BJ (cell line): ENCODE results near the gene KCNH8. TPM values are rescaled to one million over a fixed set of nuclear protein-coding genes. Genes with fewer than 3 reads are reported as not detected.

Source experiments
- CTCF ChIA-PET: fragments of 350-600 bp; formaldehyde crosslinking; extraction: SDS; loops from one replicate; lab custom pipeline; 2021; ENCODE audit warnings: antibody characterized with exemption, inconsistent platforms; lab: Yijun Ruan, JAX
- POLR2A ChIA-PET: fragments of 300-600 bp; sonication (Branson Sonifier 250); formaldehyde crosslinking; extraction: SDS; loops from one replicate; lab custom pipeline; 2021; ENCODE audit warnings: antibody characterized with exemption; lab: Charles Lee
- DNase-seq: peaks from one replicate; pipeline ENCODE4 v3.0.0-alpha.2; 2011; ENCODE audit warnings: low read depth
- H3K27me3 ChIP-seq: 2 replicates; pipeline ENCODE4 v1.6.0; 2011; ENCODE audit warnings: low read length; ENCODE audit not compliant: control insufficient read depth, insufficient read depth
- H3K36me3 ChIP-seq: 2 replicates; pipeline ENCODE4 v1.5.1; 2011; ENCODE audit warnings: low read length; ENCODE audit not compliant: control insufficient read depth, insufficient read depth
- H3K4me3 ChIP-seq: 2 replicates; pipeline ENCODE4 v1.5.1; 2011; ENCODE audit warnings: low read depth, mild to moderate bottlenecking, control low read depth, low read length
- polyA plus RNA-seq: library from polyadenylated mRNA; depleted of rRNA; stranded (reverse); fragments of >200 nt; gene quantifications from 2 replicates; pipeline ENCODE4 v1.2.3, GENCODE V29; 2011
- TF ChIP-seq, protein P1 (sequence below): IDR thresholded peaks from 2 replicates; pipeline ENCODE4 v1.5.1; 2011; ENCODE audit warnings: low read depth, mild to moderate bottlenecking, control low read depth, inconsistent platforms, low read length, moderate library complexity; ENCODE audit not compliant: insufficient read depth

KCNH8 gene
- polyA plus RNA-seq, 1 experiment = 0.02 TPM

DNA sequence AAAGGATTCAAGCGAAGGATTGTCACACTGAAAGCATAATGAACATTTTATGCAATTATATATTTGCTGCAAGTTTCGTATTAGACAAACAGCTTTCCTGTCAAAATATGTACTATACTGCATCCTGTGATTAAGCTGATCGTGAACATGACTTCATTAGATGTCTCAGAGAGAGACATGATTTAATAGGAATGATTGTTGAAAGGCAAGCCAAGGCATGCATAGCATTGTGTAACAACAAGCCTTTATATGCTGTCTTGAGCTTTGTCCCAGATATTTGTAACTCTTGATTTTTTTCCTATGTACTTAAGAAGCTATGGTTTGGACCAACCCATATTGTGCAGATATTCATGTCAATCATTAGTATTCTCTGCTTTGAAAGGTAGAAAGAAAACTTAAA is 309.1 kb downstream of the KCNH8 start:
- Histone ChIP-seq H3K36me3 (no peaks in the 10 kb centered on the region), H3K27me3 (no peaks in the 10 kb centered on the region), H3K4me3 (no peak overlapping the region)
- no peak for DNase-seq
- ChIA-PET POLR2A (no interaction called here), CTCF (no interaction called here)
- TF ChIP-seq, protein P1, sequence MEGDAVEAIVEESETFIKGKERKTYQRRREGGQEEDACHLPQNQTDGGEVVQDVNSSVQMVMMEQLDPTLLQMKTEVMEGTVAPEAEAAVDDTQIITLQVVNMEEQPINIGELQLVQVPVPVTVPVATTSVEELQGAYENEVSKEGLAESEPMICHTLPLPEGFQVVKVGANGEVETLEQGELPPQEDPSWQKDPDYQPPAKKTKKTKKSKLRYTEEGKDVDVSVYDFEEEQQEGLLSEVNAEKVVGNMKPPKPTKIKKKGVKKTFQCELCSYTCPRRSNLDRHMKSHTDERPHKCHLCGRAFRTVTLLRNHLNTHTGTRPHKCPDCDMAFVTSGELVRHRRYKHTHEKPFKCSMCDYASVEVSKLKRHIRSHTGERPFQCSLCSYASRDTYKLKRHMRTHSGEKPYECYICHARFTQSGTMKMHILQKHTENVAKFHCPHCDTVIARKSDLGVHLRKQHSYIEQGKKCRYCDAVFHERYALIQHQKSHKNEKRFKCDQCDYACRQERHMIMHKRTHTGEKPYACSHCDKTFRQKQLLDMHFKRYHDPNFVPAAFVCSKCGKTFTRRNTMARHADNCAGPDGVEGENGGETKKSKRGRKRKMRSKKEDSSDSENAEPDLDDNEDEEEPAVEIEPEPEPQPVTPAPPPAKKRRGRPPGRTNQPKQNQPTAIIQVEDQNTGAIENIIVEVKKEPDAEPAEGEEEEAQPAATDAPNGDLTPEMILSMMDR = no peak

- no peaks in the 10 kb centered on the region for H3K36me3 ChIP-seq
- TF ChIP-seq, protein P1 = no peak
- DNase-seq = no peak
- no peak overlapping the region for H3K4me3 ChIP-seq
- no peaks in the 10 kb centered on the region for H3K27me3 ChIP-seq
- ChIA-PET POLR2A (no interaction called here), CTCF (no interaction called here)
Observed at GRCh38 chr3:19467761-19468160, 319.5 kb downstream of the KCNH8 start.

GRCh38 chr3:19471138-19471537 is 322.8 kb downstream of the KCNH8 start:
- ChIA-PET POLR2A (no interaction called here), CTCF (no interaction called here)
- H3K27me3 ChIP-seq = no peaks in the 10 kb centered on the region
- no peak for DNase-seq
- TF ChIP-seq, protein P1 = no peak
- no peaks in the 10 kb centered on the region for H3K36me3 ChIP-seq
- no peak overlapping the region for H3K4me3 ChIP-seq

- no peak for DNase-seq
- Histone ChIP-seq H3K27me3 (no peaks in the 10 kb centered on the region), H3K4me3 (no peak overlapping the region), H3K36me3 (no peaks in the 10 kb centered on the region)
- ChIA-PET POLR2A (no interaction called here), CTCF (no interaction called here)
- TF ChIP-seq, protein P1 = no peak
Observed at GRCh38 chr3:19473971-19474580, 325.8 kb downstream of the KCNH8 start.

- H3K27me3 ChIP-seq = no peaks in the 10 kb centered on the region
- POLR2A ChIA-PET = no interaction called here
- no peak for DNase-seq
- CTCF ChIA-PET = no interaction called here
- no peaks in the 10 kb centered on the region for H3K36me3 ChIP-seq
- TF ChIP-seq, protein P1 = no peak
- H3K4me3 ChIP-seq = no peak overlapping the region
Observed at GRCh38 chr3:19476281-19476680, 328.0 kb downstream of the KCNH8 start.
